AG04449 (cell line): Measurements from ENCODE around the gene ARPC1B.

Source experiments
- CTCF ChIA-PET: fragments of 350-600 bp; formaldehyde crosslinking; extraction: SDS; loops from one replicate; lab custom pipeline; 2021; ENCODE audit warnings: antibody characterized with exemption; lab: Yijun Ruan, JAX
- POLR2A ChIA-PET: fragments of 400-600, 350-600 bp; formaldehyde crosslinking; extraction: SDS; loops from one replicate; lab custom pipeline; 2020; ENCODE audit warnings: antibody characterized with exemption, inconsistent platforms; lab: Yijun Ruan, JAX
- DNase-seq: peaks from one replicate; pipeline ENCODE4 v3.0.0-alpha.2; 2010; ENCODE audit warnings: low read depth, low spot score
- H3K4me3 ChIP-seq: 2 replicates; pipeline ENCODE4 v1.5.1; 2011; ENCODE audit warnings: low read depth, mild to moderate bottlenecking, control low read depth, low read length
- TF ChIP-seq, protein P1 (sequence below): IDR thresholded peaks from one replicate; pipeline ENCODE4 v1.5.1; 2011; ENCODE audit warnings: mild to moderate bottlenecking, moderate library complexity, low read length, control low read depth, inconsistent platforms; ENCODE audit not compliant: insufficient read depth; ENCODE audit errors: missing control alignments

The ARPC1B gene

GRCh38 chr7:99380032-99380822 is 5.7 kb downstream of the ARPC1B start:
- no peak for DNase-seq
- CTCF ChIA-PET: no interaction called here
- POLR2A ChIA-PET: interaction anchor here (1.3 kb wide), 1 partner anchor 13 kb away, joined by 4 read pairs; no protein-coding TSS in a partner anchor
- no peak overlapping the region for H3K4me3 ChIP-seq
- TF ChIP-seq, protein P1, sequence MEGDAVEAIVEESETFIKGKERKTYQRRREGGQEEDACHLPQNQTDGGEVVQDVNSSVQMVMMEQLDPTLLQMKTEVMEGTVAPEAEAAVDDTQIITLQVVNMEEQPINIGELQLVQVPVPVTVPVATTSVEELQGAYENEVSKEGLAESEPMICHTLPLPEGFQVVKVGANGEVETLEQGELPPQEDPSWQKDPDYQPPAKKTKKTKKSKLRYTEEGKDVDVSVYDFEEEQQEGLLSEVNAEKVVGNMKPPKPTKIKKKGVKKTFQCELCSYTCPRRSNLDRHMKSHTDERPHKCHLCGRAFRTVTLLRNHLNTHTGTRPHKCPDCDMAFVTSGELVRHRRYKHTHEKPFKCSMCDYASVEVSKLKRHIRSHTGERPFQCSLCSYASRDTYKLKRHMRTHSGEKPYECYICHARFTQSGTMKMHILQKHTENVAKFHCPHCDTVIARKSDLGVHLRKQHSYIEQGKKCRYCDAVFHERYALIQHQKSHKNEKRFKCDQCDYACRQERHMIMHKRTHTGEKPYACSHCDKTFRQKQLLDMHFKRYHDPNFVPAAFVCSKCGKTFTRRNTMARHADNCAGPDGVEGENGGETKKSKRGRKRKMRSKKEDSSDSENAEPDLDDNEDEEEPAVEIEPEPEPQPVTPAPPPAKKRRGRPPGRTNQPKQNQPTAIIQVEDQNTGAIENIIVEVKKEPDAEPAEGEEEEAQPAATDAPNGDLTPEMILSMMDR: no peak

GRCh38 chr7:99380823-99381663 is 6.5 kb downstream of the ARPC1B start:
- TF ChIP-seq, protein P1: no peak
- POLR2A ChIA-PET: no interaction called here
- DNase-seq: no peak
- CTCF ChIA-PET: no interaction called here
- H3K4me3 ChIP-seq: no peak overlapping the region

GRCh38 chr7:99381664-99382075 is 7.1 kb downstream of the ARPC1B start:
- TF ChIP-seq, protein P1: no peak
- no peak overlapping the region for H3K4me3 ChIP-seq
- DNase-seq: no peak
- POLR2A ChIA-PET: no interaction called here
- CTCF ChIA-PET: no interaction called here

- TF ChIP-seq, protein P1: no peak
- H3K4me3 ChIP-seq: no peak overlapping the region
- DNase-seq: no peak
- POLR2A ChIA-PET: interaction anchor here (0.7 kb wide), 1 partner anchor 34 kb away, joined by 3 read pairs; no protein-coding TSS in a partner anchor
- CTCF ChIA-PET: interaction anchor here (1.2 kb wide), 1 partner anchor 23 kb away, joined by 4 read pairs; no protein-coding TSS in a partner anchor
Observed at GRCh38 chr7:99383203-99383602, 8.7 kb downstream of the ARPC1B start.

DNA sequence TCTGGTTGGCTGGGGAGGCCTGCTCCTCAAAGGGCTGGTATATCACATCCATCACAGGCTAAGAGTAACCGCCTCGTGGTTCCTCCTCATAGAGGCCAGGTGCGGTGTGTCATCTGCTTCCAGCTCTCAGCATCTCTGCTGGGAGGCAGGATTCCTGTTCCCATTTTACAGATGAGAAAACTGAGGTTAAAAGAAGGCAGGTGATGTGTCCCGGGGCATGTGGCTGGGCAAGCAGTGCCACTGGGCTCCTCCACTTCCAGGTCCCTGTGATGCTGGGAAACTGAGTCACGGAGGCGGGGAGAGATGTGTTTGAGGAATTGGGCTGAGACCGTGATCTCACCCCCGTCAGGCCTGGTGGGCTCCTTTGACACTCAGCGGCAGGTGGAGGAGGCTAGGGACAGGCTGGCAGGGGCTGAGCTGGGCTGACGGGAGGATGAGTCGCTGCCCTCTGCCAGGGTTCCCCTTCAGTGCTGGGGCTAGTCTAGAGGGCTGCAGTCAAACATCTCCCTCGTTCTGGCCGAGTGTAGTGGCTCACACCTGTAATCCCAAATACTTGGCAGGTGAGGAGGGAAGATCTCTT is 9.4 kb downstream of the ARPC1B start:
- DNase-seq: no peak
- ChIA-PET POLR2A (no interaction called here), CTCF (interaction anchor here (1.2 kb wide), 1 partner anchor 23 kb away, joined by 4 read pairs; no protein-coding TSS in a partner anchor)
- no peak overlapping the region for H3K4me3 ChIP-seq
- TF ChIP-seq, protein P1: no peak

DNA sequence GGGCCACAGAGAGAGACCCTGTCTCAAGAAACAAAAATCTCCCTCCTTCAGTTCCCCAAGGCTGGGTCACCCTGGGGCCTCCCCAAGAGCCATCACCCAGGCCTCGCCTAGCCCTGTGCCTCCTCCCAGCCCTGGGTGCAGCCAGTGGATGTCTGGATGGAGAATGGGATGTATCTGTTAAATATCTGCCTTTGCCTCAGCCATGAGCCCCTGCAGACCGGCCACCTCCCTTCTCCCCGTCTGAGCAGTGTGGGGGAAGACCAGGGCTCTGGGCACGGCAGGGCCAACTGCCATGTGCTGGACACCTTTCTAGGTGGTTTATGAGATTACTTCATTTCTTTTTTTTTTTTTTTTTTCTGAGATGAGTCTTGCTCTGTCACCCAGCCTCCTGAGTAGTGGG is 10.0 kb downstream of the ARPC1B start:
- ChIA-PET CTCF (no interaction called here), POLR2A (no interaction called here)
- H3K4me3 ChIP-seq: no peak overlapping the region
- no peak for DNase-seq
- TF ChIP-seq, protein P1: no peak
